Adipocyte (in vitro differentiated cells): ENCODE measurements around the gene HPS3.

Experiments
- DNase-seq: peaks from one replicate; pipeline ENCODE4 v3.0.0-alpha.2; 2015; ENCODE audit warnings: low read depth
- H3K27me3 ChIP-seq: replicated peaks from 2 replicates; pipeline ENCODE4 v1.7.0; 2013; ENCODE audit warnings: mild to moderate bottlenecking, low read length, moderate library complexity; ENCODE audit not compliant: control insufficient read depth, insufficient read depth
- H3K36me3 ChIP-seq: 2 replicates; pipeline ENCODE4 v1.7.0; 2013; ENCODE audit warnings: low read length, mild to moderate bottlenecking, moderate library complexity; ENCODE audit not compliant: control insufficient read depth, insufficient read depth, severe bottlenecking
- H3K4me1 ChIP-seq: 2 replicates; pipeline ENCODE4 v1.7.0; 2013; ENCODE audit warnings: mild to moderate bottlenecking, low read length, moderate library complexity; ENCODE audit not compliant: control insufficient read depth, insufficient read depth
- H3K4me3 ChIP-seq: 2 replicates; pipeline ENCODE4 v1.7.0; 2013; ENCODE audit warnings: mild to moderate bottlenecking, low read length, moderate library complexity
- H3K9ac ChIP-seq: 2 replicates; pipeline ENCODE4 v1.7.0; 2013; ENCODE audit warnings: mild to moderate bottlenecking, low read length, moderate library complexity
- H3K9me3 ChIP-seq: 2 replicates; pipeline ENCODE4 v1.7.0; 2013; ENCODE audit warnings: mild to moderate bottlenecking, low read length, moderate library complexity; ENCODE audit not compliant: control insufficient read depth

HPS3 gene, protein sequence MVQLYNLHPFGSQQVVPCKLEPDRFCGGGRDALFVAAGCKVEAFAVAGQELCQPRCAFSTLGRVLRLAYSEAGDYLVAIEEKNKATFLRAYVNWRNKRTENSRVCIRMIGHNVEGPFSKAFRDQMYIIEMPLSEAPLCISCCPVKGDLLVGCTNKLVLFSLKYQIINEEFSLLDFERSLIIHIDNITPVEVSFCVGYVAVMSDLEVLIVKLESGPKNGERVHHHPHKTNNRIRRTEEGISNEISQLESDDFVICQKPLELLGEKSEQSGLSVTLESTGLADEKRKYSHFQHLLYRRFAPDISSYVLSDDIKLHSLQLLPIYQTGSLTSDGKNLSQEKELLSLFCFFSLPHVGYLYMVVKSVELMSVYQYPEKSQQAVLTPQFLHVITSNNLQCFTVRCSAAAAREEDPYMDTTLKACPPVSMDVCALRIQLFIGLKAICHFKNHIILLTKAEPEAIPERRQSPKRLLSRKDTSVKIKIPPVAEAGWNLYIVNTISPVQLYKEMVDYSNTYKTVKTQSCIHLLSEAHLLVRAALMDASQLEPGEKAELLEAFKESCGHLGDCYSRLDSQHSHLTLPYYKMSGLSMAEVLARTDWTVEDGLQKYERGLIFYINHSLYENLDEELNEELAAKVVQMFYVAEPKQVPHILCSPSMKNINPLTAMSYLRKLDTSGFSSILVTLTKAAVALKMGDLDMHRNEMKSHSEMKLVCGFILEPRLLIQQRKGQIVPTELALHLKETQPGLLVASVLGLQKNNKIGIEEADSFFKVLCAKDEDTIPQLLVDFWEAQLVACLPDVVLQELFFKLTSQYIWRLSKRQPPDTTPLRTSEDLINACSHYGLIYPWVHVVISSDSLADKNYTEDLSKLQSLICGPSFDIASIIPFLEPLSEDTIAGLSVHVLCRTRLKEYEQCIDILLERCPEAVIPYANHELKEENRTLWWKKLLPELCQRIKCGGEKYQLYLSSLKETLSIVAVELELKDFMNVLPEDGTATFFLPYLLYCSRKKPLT

GRCh38 chr3:149129326-149130205 is at the start of gene HPS3:
Gene HPS3 (plus strand): TSS chr3:149129638. CDS start chr3:149129724, 86 bp downstream.
- Histone ChIP-seq H3K4me3 (peak within 1 kb of the TSS; percentile 99), H3K4me1 (peaks cover 25% of the 10 kb centered on the region), H3K27me3 (no peaks in the 10 kb centered on the region), H3K9ac (peak within 1 kb of the TSS; percentile 95), H3K36me3 (no peaks in the 10 kb centered on the region), H3K9me3 (no peaks in the 10 kb centered on the region)
- DNase-seq: peak; percentile 98

- DNase-seq: peak; percentile 43
- Histone ChIP-seq H3K36me3 (peaks cover 6% of the 10 kb centered on the region), H3K4me3 (no peak overlapping the region)
Measured at GRCh38 chr3:149080011-149080698, 49.3 kb upstream of the HPS3 start.

DNA sequence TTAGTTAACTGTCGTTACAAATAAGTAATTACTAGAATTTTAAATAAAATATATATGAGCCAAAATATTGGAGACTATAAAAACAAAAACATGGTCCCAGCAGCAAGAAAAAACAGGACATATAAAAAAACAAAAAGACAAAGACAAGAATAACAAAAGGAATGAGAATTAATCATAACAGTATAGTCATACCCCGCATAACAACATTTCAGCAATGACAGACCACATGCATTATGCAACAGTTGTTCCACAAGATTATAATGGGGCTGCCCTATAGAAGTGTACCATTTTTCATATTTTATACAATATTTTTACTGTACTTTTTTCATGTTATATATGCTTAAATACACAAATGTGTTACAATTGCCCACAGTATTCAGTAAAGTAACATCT is 48.7 kb upstream of the HPS3 start:
- peak; percentile 66 for DNase-seq

More at GRCh38 chr3:149080011-149080698, 49.3 kb upstream of the HPS3 start:
- Histone ChIP-seq H3K27me3 (no peaks in the 10 kb centered on the region), H3K9me3 (no peaks in the 10 kb centered on the region), H3K9ac (no peak overlapping the region), H3K4me1 (peaks cover 13% of the 10 kb centered on the region)

GRCh38 chr3:149081772-149082171 is 47.7 kb upstream of the HPS3 start:
- H3K36me3 ChIP-seq: no peaks in the 10 kb centered on the region
- no peaks in the 10 kb centered on the region for H3K27me3 ChIP-seq
- peaks cover 21% of the 10 kb centered on the region for H3K4me1 ChIP-seq
- no peaks in the 10 kb centered on the region for H3K9me3 ChIP-seq
- no peak overlapping the region for H3K9ac ChIP-seq
- no peak overlapping the region for H3K4me3 ChIP-seq
- DNase-seq: no peak

More for the DNA sequence above, 48.7 kb upstream of the HPS3 start:
- Histone ChIP-seq H3K27me3 (no peaks in the 10 kb centered on the region), H3K4me3 (no peak overlapping the region), H3K36me3 (peaks cover under 1% of the 10 kb centered on the region), H3K9me3 (no peaks in the 10 kb centered on the region), H3K4me1 (peaks cover 18% of the 10 kb centered on the region), H3K9ac (no peak overlapping the region)

DNA sequence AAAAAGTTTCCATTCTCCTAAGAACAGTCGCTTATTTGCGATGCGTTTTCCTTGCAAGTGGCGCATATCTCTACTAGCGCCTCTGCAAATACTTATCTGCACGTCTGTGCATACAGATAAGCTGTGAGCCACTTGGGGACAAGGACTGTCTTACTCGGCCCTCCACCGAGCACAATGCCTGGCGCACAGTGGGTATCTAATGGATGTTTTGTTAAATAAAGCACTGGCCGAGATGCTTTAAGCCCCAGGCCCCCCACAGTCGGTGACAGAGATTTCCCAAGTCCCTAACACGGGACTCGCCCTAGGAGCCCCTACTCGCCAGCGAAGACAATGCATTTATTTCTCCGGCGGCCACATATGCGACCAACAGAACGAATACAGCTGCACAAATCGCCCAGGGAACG is 43.6 kb upstream of the HPS3 start:
- peak; percentile 54 for DNase-seq
- H3K27me3 ChIP-seq: no peaks in the 10 kb centered on the region
- peaks cover 29% of the 10 kb centered on the region for H3K4me1 ChIP-seq

GRCh38 chr3:149086232-149086988 is 43.0 kb upstream of the HPS3 start, which contains the start of gene HLTF:
Gene HLTF (minus strand): TSS chr3:149086533. CDS start chr3:149086336, 197 bp downstream.
- Histone ChIP-seq H3K36me3 (no peaks in the 10 kb centered on the region), H3K9me3 (no peaks in the 10 kb centered on the region), H3K27me3 (no peaks in the 10 kb centered on the region), H3K9ac (peak within 1 kb of the TSS; percentile 85), H3K4me3 (peak within 1 kb of the TSS; percentile 96), H3K4me1 (peaks cover 30% of the 10 kb centered on the region)
- peak; percentile 97 for DNase-seq

More for the DNA sequence above, 43.6 kb upstream of the HPS3 start:
- Histone ChIP-seq H3K4me3 (peak overlapping the region; percentile 96), H3K36me3 (no peaks in the 10 kb centered on the region), H3K9me3 (no peaks in the 10 kb centered on the region), H3K9ac (peak overlapping the region; percentile 85)

DNA sequence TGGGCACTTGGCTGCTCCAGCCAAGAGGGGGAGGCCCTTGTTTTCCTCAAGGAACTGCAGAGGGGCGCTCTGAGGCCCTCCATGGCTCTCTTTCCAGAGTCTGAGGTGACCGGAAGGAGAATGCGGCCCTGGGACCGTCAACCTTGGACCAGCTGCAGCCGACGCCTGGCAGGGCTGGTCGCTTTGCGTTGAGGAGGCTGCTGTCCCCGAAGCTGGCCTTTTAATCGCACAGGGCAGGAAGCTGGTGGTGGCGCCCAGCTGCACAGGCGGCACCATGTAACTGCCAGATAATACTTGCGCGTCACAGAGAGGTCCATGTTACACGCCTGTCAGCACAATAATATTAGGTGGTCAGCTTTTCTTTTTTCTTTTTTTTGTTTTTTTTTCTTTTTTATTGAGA is 42.2 kb upstream of the HPS3 start:
- DNase-seq: no peak
- Histone ChIP-seq H3K36me3 (no peaks in the 10 kb centered on the region), H3K9me3 (no peaks in the 10 kb centered on the region), H3K4me1 (peaks cover 30% of the 10 kb centered on the region), H3K27me3 (no peaks in the 10 kb centered on the region), H3K9ac (no peak overlapping the region), H3K4me3 (no peak overlapping the region)

- Histone ChIP-seq H3K4me3 (no peak overlapping the region), H3K9ac (no peak overlapping the region), H3K9me3 (no peaks in the 10 kb centered on the region), H3K4me1 (peaks cover 30% of the 10 kb centered on the region), H3K27me3 (no peaks in the 10 kb centered on the region), H3K36me3 (no peaks in the 10 kb centered on the region)
- DNase-seq: no peak
Measured at GRCh38 chr3:149089395-149089794, 40.0 kb upstream of the HPS3 start.

DNA sequence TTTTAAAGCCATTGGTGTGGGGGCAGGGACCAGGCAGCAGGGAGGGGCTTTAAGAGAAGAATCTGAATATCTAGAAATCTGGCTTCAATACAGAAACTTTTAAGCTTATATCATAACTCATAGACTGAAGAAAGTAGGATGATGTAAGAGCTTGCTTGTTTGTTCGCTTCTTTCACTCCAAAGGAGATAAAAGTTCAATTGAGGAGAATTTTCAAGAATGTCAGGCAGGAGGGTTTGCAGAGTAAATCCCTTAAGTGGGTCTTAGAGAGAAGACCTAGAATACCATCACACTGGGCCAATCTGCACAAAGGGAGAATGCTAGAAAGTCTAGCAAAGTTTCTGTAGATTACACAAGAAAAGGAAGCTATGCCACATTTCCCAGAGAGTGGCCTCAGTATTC is 39.0 kb upstream of the HPS3 start:
- Histone ChIP-seq H3K27me3 (no peaks in the 10 kb centered on the region), H3K4me3 (no peak overlapping the region), H3K9ac (no peak overlapping the region), H3K36me3 (no peaks in the 10 kb centered on the region), H3K4me1 (peaks cover 24% of the 10 kb centered on the region), H3K9me3 (no peaks in the 10 kb centered on the region)
- no peak for DNase-seq
